ENCODE measurements around the gene SEC16A. TPM values are rescaled to one million over a fixed set of nuclear protein-coding genes. Genes with fewer than 3 reads are reported as not detected.

Gene SEC16A
- total and polyA plus RNA-seq, 4 donors, result 44.2 to 78.8 (median 46.7) TPM

DNA sequence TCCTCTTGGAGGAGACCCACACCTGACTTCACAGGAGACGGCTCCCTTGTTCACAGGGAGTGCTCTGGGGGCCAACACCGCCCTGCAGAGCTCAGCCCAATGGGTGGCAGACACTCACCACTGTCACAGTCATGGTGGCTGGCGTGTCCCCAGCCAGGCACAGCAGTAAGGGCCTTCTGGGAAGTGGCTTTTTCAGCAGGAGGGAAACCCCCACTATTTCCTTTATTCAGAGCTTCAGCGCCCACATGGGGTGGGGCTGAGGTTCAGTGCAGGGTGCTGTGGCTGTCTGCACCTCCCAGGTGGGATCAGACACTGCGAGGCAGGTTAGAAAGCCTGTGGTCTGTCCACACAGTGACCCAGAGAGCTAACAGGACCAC is 79.3 kb downstream of the SEC16A start:
- TF ChIP-seq, protein P1, sequence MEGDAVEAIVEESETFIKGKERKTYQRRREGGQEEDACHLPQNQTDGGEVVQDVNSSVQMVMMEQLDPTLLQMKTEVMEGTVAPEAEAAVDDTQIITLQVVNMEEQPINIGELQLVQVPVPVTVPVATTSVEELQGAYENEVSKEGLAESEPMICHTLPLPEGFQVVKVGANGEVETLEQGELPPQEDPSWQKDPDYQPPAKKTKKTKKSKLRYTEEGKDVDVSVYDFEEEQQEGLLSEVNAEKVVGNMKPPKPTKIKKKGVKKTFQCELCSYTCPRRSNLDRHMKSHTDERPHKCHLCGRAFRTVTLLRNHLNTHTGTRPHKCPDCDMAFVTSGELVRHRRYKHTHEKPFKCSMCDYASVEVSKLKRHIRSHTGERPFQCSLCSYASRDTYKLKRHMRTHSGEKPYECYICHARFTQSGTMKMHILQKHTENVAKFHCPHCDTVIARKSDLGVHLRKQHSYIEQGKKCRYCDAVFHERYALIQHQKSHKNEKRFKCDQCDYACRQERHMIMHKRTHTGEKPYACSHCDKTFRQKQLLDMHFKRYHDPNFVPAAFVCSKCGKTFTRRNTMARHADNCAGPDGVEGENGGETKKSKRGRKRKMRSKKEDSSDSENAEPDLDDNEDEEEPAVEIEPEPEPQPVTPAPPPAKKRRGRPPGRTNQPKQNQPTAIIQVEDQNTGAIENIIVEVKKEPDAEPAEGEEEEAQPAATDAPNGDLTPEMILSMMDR (IDR thresholded peaks at IDR 0.05; ENCODE audit: control extremely low read depth, extremely low read depth), result no peak
- Histone ChIP-seq H3K27me3 (ENCODE audit: control insufficient read depth in 3 of 3, insufficient read depth in 3 of 3, low read length in 2 of 3) (no peaks in the 10 kb centered on the region), H3K9me3 (ENCODE audit: control insufficient read depth in 4 of 4, insufficient read depth in 3 of 4, low read length in 3 of 4) (no peaks in the 10 kb centered on the region), H3K4me3 (no peak overlapping the region), H3K27ac (ENCODE audit: low read depth in 1 of 2, low read length in 1 of 2) (no peak overlapping the region), H3K36me3 (ENCODE audit: control insufficient read depth in 4 of 4, insufficient read depth in 4 of 4, low read length in 4 of 4) (peaks cover 0 to 29% (median 7%) of the 10 kb centered on the region in 4 donors), H3K9ac (ENCODE audit: insufficient read depth in 1 of 2, low read length in 2 of 2) (no peak overlapping the region), H3K4me1 (ENCODE audit: control insufficient read depth in 5 of 5, insufficient read depth in 5 of 5, low read length in 5 of 5) (peaks cover 0 to 13% (median 8%) of the 10 kb centered on the region in 5 donors)
- ATAC-seq (ENCODE audit: insufficient read depth, low FRiP score) (no peak), DNase-seq (no peak)
- WGBS, 2 donors, result 75 to 83% methylated on average over 5 of the region's 5 CpGs

DNA sequence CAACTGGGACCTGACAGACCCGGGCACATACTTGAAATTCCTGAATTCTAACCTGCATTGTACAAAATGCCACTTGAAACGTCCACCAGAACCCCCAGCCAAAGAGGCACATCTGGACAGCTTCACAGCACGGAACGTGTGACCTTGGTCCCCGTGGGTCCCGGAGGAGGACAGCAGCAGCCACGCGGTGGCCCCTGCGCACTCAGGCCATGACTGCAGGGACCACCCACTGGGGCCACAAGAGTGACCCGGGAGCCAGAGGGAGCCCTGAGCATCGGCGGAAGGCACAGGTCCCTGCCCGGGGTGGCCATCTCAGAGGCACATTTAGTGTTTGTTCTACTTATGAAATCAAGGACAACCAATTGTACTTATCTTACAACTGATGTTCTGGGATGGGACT is 80.8 kb downstream of the SEC16A start:
- H3K4me3 ChIP-seq, result no peak overlapping the region
- H3K9me3 ChIP-seq (ENCODE audit: control insufficient read depth in 4 of 4, insufficient read depth in 3 of 4, low read length in 3 of 4), result no peaks in the 10 kb centered on the region
- TF ChIP-seq, protein P1 (IDR thresholded peaks at IDR 0.05; ENCODE audit: control extremely low read depth, extremely low read depth), result no peak
- H3K36me3 ChIP-seq (ENCODE audit: control insufficient read depth in 4 of 4, insufficient read depth in 4 of 4, low read length in 4 of 4), result peaks cover 0 to 27% (median 6%) of the 10 kb centered on the region in 4 donors
- no peak overlapping the region for H3K27ac ChIP-seq (ENCODE audit: low read depth in 1 of 2, low read length in 1 of 2)
- ATAC-seq (ENCODE audit: insufficient read depth, low FRiP score) (no peak), DNase-seq (no peak)
- H3K4me1 ChIP-seq (ENCODE audit: control insufficient read depth in 5 of 5, insufficient read depth in 5 of 5, low read length in 5 of 5), result peaks cover 0 to 15% (median 8%) of the 10 kb centered on the region in 5 donors
- no peaks in the 10 kb centered on the region for H3K27me3 ChIP-seq (ENCODE audit: control insufficient read depth in 3 of 3, insufficient read depth in 3 of 3, low read length in 2 of 3)
- WGBS, 2 donors, result 78 to 89% methylated on average over 13 of the region's 13 CpGs
- H3K9ac ChIP-seq (ENCODE audit: insufficient read depth in 1 of 2, low read length in 2 of 2), result no peak overlapping the region

DNA sequence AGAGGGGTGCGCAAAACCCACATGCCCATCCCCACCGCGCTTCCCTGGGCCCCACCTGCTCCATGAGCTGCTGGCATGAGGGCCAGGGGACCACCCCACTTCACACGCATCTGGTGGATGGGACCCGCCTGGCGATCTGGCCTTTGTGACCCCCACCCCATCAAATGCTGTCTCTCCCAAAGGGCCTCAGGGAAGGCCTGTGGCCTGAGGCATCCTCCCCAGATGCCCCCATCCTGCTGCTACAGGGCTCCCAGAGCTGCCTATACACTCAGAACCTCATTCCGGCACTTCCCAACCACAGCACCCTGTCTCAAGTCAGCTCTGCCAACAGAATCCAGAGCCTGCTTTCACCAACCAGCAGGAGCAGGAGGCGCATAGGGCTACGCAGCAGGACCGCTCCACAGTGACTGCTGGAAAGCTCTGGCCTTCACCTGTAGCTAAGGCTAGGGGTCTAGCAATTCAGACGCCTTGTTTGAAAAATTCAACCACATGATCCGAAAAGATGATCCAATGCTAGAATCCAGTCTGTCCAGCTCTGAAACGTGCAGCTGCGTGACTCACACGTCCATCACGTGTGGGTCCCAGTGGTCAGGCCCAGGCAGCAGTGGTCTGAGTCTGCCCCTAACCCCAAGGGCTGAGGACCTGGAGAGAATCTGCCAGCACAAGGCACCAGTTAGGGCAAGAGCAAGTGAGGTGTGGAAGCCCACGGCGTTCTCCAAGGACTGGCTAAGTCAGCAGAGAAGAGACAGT is 81.5 kb downstream of the SEC16A start:
- Histone ChIP-seq H3K4me3 (no peak overlapping the region), H3K27ac (ENCODE audit: low read depth in 1 of 2, low read length in 1 of 2) (no peak overlapping the region), H3K27me3 (ENCODE audit: control insufficient read depth in 3 of 3, insufficient read depth in 3 of 3, low read length in 2 of 3) (no peaks in the 10 kb centered on the region), H3K9me3 (ENCODE audit: control insufficient read depth in 4 of 4, insufficient read depth in 3 of 4, low read length in 3 of 4) (no peaks in the 10 kb centered on the region), H3K9ac (ENCODE audit: insufficient read depth in 1 of 2, low read length in 2 of 2) (no peak overlapping the region), H3K36me3 (ENCODE audit: control insufficient read depth in 4 of 4, insufficient read depth in 4 of 4, low read length in 4 of 4) (peaks cover 0 to 29% (median 8%) of the 10 kb centered on the region in 4 donors), H3K4me1 (ENCODE audit: control insufficient read depth in 5 of 5, insufficient read depth in 5 of 5, low read length in 5 of 5) (peaks cover 0 to 15% (median 8%) of the 10 kb centered on the region in 5 donors)
- 94 to 97% methylated on average over 18 of the region's 18 CpGs for WGBS, 2 donors
- no peak for ATAC-seq (ENCODE audit: insufficient read depth, low FRiP score)
- no peak for DNase-seq
- TF ChIP-seq, protein P1 (IDR thresholded peaks at IDR 0.05; ENCODE audit: control extremely low read depth, extremely low read depth), result no peak

All from lung (tissue), 12 donors.